Neutrophil (primary cell): ENCODE data around the gene SLC12A8.

Experiments
- H3K27ac ChIP-seq: fragments of 200-600 bp; sonication (generic); 2 replicates; pipeline ENCODE4 v1.5.1; 2016; ENCODE audit warnings: mild to moderate bottlenecking, moderate library complexity
- H3K27me3 ChIP-seq: fragments of 200-600 bp; sonication (generic); 2 replicates; pipeline ENCODE4 v1.6.0; 2016; ENCODE audit warnings: mild to moderate bottlenecking
- H3K36me3 ChIP-seq: fragments of 200-600 bp; sonication (generic); 2 replicates; pipeline ENCODE4 v1.5.1; 2017
- H3K4me1 ChIP-seq, 2 experiments: fragments of 200-600 bp in 1 of 2; sonication (generic) in 1 of 2; 1 replicate in 1 of 2; 2 replicates in 1 of 2; pipeline versions ENCODE4 v1.5.1 to v1.6.1; 2013 to 2016; ENCODE audit warnings: low read depth in 1 of 2, low read length in 1 of 2, mild to moderate bottlenecking in 1 of 2, moderate library complexity in 1 of 2; ENCODE audit not compliant: control insufficient read depth in 1 of 2, insufficient read depth in 1 of 2
- H3K4me3 ChIP-seq, 2 experiments: fragments of 200-600 bp in 1 of 2; sonication (generic) in 1 of 2; 1 replicate in 1 of 2; 2 replicates in 1 of 2; pipeline ENCODE4 v1.5.1; 2013 to 2016; ENCODE audit warnings: low read depth in 1 of 2, low read length in 1 of 2, mild to moderate bottlenecking in 1 of 2, moderate library complexity in 1 of 2
- H3K9me3 ChIP-seq: fragments of 200-600 bp; sonication (generic); 2 replicates; pipeline ENCODE4 v1.5.1; 2016
- TF ChIP-seq, protein P1 (sequence below): fragments of 200-600 bp; sonication (generic); IDR thresholded peaks from 2 replicates; pipeline ENCODE4 v1.5.1; 2016; ENCODE audit warnings: antibody characterized with exemption

SLC12A8 gene

DNA sequence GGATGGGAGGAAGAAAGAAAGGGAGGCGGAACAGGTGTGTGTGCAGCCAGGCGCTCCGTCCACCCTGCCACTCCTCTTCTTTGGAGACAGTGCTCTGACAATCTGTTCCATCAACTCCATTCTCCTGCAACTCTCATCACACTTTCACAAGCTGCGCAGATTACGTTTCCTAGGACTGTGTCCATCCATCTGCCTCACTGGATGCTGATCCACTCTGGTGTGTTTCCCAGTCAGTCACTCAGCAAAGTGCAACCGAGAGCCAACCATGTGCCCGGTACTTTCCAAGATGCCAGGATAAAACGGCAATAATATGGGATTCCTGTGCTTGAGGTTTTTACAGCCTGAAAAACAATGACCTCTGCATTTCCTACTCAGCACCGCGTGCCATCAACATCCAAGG, 59.6 kb downstream of the SLC12A8 start:
- H3K27ac ChIP-seq: no peak overlapping the region
- no peaks in the 10 kb centered on the region for H3K9me3 ChIP-seq
- H3K27me3 ChIP-seq: no peaks in the 10 kb centered on the region
- TF ChIP-seq, protein P1, sequence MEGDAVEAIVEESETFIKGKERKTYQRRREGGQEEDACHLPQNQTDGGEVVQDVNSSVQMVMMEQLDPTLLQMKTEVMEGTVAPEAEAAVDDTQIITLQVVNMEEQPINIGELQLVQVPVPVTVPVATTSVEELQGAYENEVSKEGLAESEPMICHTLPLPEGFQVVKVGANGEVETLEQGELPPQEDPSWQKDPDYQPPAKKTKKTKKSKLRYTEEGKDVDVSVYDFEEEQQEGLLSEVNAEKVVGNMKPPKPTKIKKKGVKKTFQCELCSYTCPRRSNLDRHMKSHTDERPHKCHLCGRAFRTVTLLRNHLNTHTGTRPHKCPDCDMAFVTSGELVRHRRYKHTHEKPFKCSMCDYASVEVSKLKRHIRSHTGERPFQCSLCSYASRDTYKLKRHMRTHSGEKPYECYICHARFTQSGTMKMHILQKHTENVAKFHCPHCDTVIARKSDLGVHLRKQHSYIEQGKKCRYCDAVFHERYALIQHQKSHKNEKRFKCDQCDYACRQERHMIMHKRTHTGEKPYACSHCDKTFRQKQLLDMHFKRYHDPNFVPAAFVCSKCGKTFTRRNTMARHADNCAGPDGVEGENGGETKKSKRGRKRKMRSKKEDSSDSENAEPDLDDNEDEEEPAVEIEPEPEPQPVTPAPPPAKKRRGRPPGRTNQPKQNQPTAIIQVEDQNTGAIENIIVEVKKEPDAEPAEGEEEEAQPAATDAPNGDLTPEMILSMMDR: no peak
- no peak overlapping the region for H3K4me3 ChIP-seq
- H3K36me3 ChIP-seq: no peaks in the 10 kb centered on the region
- H3K4me1 ChIP-seq: no peaks in the 10 kb centered on the region

- no peak overlapping the region for H3K4me3 ChIP-seq
- no peak overlapping the region for H3K27ac ChIP-seq
- H3K9me3 ChIP-seq: no peaks in the 10 kb centered on the region
- no peaks in the 10 kb centered on the region for H3K27me3 ChIP-seq
- TF ChIP-seq, protein P1: no peak
- peaks cover 0 to 8% of the 10 kb centered on the region in 2 experiments for H3K4me1 ChIP-seq
- no peaks in the 10 kb centered on the region for H3K36me3 ChIP-seq
Measured at GRCh38 chr3:125151916-125152315, 60.6 kb downstream of the SLC12A8 start.

GRCh38 chr3:125151442-125151817, 61.1 kb downstream of the SLC12A8 start:
- Histone ChIP-seq H3K36me3 (no peaks in the 10 kb centered on the region), H3K4me3 (no peak overlapping the region), H3K4me1 (peaks cover 2 to 13% of the 10 kb centered on the region in 2 experiments), H3K9me3 (no peaks in the 10 kb centered on the region), H3K27ac (no peak overlapping the region), H3K27me3 (no peaks in the 10 kb centered on the region)
- TF ChIP-seq, protein P1: no peak

- H3K9me3 ChIP-seq: no peaks in the 10 kb centered on the region
- TF ChIP-seq, protein P1: no peak
- no peaks in the 10 kb centered on the region for H3K27me3 ChIP-seq
- no peaks in the 10 kb centered on the region for H3K36me3 ChIP-seq
- H3K27ac ChIP-seq: no peak overlapping the region
- H3K4me3 ChIP-seq: no peak overlapping the region
- peaks cover 3 to 13% of the 10 kb centered on the region in 2 experiments for H3K4me1 ChIP-seq
Measured at GRCh38 chr3:125150525-125151441, 61.8 kb downstream of the SLC12A8 start.

GRCh38 chr3:125149462-125149861, 63.1 kb downstream of the SLC12A8 start:
- Histone ChIP-seq H3K4me1 (peaks cover 3 to 13% of the 10 kb centered on the region in 2 experiments), H3K4me3 (no peak overlapping the region), H3K27ac (no peak overlapping the region), H3K36me3 (no peaks in the 10 kb centered on the region), H3K27me3 (no peaks in the 10 kb centered on the region), H3K9me3 (no peaks in the 10 kb centered on the region)
- TF ChIP-seq, protein P1: no peak
